IPS-NIHi11 (cell line): ENCODE data around the gene MYO1D.
"Not testable (repeated sequence)": the region's sequence is repeated elsewhere in the genome, so short reads cannot be mapped to it uniquely, and the experiment has no call there.

Experiments used
- DNase-seq: peaks from one replicate; pipeline ENCODE4 v3.0.0; 2012; ENCODE audit warnings: mixed read lengths, low spot score

The MYO1D gene

GRCh38 chr17:32894245-32894644 is 17.3 kb upstream of the MYO1D start:
- DNase-seq, result no peak

DNA sequence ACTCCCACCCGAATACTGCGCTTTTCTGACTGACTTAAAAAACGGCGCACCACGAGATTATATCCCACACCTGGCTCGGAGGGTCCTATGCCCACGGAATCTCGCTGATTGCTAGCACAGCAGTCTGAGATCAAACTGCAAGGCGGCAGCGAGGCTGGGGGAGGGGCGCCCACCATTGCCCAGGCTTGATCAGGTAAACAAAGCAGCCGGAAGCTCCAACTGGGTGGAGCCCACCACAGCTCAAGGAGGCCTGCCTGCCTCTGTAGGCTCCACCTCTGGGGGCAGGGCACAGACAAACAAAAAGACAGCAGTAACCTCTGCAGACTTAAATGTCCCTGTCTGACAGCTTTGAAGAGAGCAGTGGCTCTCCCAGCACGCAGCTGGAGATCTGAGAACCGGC is 10.5 kb upstream of the MYO1D start:
- not testable (repeated sequence) for DNase-seq

DNA sequence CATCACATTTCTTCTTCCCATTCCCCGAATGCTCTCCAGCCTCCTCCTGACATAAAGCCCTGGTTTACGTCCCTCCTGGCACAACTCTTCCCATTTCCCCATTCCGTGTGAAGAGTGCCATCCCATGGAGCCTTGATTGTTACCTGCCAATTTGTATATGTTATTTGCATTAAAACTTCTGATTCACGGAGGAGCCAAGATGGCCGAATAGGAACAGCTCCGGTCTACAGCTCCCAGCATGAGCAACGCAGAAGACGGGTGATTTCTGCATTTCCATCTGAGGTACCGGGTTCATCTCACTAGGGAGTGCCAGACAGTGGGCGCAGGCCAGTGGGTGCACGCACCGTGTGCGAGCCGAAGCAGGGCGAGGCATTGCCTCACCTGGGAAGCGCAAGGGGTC is 10.0 kb upstream of the MYO1D start:
- DNase-seq, result not testable (repeated sequence)

DNA sequence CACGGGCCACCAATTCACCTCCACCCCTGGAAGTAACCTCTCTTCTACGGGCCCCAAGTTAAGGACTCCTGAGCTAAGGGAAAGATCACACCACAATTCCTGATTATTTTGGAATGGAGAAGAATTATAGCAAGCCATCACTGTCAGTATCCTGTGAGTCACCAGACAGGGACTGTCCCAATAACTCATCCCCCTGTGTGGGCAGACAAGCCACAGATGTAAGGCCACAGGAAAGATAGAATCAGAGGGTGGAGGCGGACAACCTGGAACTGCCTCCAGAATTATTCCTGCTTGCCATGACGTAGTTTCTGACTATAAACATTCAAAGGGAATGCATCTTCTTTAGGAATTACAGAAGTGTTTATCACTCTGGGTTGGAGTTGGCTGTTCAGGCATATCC is 5.8 kb upstream of the MYO1D start:
- DNase-seq, result no peak

DNA sequence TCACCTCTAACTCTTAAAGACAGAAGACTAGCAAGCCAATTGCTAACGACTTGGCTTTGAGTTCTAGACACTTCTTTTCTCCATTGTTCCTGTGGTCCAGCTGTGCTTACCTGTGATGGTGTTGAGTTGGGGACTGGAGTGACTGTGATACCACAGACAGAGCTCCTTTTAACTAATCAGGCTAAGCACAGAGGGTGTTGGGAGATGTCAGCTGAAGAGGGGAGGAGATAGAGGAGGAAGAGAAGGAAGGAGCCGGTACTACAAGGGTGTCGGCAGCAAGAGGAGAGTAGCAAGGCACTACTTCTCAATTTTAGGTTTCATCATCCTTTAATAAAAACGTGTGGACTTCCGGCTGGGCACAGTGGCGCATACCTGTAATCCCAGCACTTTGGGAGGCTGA is 5.1 kb upstream of the MYO1D start:
- DNase-seq, result no peak

- DNase-seq, result no peak
Measured at GRCh38 chr17:32880671-32881453, 3.9 kb upstream of the MYO1D start.

DNA sequence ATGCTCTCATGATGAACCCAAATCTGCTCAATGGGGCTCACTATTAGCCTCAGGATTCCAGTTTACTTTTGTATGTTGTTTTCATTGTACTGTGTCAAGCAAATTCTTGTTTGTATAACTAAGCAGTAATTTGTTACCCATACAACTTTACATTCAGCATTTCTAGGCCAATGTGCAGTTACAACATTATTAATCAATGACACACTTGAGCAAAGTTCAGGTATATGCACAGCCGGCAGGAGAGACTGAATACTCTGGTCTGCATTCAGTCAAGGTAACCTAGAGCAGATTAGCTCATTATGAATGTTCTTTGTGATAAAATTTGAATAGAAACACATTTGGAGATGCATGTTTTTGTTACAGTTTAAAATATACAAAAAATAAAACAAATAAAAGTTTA is 2.2 kb upstream of the MYO1D start:
- no peak for DNase-seq

DNA sequence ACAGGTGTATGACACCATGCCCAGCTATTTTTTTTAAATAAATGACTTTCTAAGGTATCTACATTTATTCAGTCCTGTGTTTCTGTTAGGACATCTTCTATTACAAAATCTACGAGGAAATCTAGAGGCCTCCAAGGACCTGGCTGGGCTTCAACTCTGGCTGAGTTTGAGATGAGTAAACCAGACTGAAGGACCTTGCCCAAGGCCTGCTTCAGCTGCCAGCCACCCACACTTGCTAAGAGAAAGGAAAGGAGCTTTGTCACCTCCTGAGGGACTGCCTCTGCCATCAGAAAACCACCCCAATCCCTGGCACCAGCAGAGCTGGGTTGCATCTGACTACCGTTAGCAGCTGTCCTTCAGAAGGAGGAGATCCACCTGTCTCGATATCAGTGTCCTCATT is 1.3 kb upstream of the MYO1D start:
- DNase-seq, result no peak

DNA sequence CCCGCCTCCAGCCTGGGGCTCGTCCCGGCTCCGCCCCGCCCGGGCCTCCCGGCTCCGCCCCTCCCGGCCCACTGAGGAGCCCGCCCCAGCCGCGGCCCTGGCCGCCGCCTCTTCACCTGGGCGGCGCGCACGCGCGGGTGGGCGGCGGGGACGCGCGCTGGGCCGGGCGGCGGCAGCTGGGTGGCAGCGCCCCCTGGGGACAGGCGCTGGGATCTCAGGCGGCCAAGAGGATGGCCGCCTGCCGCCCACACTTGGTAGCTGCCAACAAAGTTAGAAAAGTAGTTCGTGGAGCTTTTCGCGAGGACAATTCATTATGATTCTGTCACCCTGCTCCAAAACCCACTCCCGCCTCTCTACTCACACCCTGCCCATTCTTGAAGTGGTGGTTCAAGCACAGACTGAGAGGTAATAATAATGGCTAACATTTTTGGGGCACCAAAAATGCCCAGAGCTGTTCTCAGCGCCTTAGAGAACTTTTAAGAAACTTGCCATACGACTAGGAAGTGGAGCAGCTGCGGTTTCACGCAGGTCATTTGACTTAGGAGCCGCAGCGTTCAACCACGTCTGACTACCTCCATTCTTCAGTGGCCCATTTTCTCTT is 340 bp upstream of the MYO1D start:
- peak; percentile 95 for DNase-seq

DNA sequence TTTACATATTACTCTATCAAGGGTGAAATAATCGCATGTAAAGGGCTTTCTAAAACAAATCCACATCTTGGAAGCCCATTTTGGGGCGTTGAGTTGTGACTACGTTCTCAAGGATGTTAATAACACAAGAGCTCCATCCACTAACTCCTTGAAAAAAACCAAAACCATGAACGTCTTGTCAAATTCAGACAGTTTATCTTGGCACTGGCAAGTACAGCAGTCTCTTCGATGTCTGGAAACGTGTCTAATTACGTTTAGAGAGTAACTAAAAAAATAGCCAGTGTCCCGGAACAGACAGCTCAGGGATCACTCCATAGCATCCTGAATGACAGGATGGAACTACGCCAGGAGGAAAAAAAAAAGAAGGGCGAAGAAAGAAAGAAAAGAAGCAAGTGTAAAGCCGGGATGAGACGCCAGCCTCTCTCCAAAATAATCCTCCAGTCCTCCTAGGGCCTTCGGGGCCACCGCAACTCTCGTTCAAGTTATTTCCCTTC is 954 bp downstream of the MYO1D start:
- no peak for DNase-seq

- DNase-seq, result no peak
Measured at GRCh38 chr17:32875230-32875917, 1.6 kb downstream of the MYO1D start.

DNA sequence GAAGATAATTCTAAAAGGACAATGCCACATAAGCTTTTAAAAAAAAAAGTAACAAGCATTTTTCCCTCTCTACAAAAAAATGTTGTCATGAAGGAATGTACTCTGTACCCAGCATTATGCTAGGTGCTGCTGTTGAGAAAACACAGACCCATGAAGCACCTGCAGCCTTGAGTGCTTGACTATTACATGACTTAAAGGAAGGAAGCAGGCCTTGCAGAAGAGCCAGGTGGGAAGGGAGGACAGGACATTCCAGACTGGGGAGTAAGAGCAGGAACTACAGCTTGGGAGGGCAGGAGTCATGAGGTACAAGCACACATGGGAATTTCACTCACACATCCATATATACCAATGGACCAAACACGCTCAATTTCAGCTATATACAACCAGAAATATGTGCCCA is 3.8 kb downstream of the MYO1D start:
- no peak for DNase-seq

GRCh38 chr17:32871746-32872145 is 5.2 kb downstream of the MYO1D start:
- no peak for DNase-seq

DNA sequence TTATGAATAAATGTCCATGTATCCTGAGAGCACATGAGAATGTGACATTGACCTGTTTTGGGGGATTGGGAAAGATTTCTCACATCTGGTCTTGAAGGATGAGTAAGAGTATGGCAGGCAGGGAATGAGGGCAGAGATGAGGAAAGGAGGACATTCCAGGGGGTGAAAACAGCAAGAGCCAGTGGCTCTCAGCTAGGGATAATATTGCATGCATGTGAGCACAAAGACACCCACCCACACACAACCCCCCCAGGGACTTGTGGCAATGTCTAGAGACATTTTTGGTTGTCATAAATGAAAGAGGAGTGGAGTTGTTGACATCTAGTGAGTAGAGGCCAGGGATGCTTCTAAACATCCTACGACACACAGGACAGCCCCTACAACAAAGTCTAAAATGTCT is 6.0 kb downstream of the MYO1D start:
- no peak for DNase-seq

DNA sequence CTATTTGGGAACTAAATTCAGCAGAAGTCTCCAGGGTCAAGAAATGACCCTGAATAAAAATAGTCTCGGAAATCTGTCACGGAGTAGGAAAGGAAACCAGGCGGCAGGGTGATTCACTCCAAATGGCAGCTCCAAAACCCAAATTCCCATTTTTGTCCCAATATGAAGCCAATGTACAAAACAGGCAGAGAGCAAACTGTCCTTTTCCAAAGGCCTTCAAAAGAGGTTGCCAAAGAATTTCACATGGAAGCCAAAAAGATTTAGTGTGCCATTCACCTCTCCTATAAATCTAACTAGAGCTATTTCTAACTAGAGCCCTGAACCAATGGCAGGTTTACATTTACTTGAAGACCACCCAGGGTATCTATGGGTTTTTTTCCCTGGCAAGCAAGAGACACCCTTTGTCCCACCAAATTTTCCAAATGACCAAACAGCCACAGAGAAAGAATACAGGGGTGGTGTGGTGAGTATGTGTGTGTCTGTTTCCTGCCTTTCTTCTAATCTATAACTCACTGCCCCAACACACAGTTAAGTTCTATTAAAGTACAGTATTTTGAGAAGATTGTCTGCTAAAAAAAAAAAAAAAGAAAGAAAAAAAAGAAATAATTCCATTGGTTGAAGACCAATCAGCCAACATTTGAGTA is 6.8 kb downstream of the MYO1D start:
- DNase-seq, result no peak

- no peak for DNase-seq
Measured at GRCh38 chr17:32869345-32870026, 7.4 kb downstream of the MYO1D start.

DNA sequence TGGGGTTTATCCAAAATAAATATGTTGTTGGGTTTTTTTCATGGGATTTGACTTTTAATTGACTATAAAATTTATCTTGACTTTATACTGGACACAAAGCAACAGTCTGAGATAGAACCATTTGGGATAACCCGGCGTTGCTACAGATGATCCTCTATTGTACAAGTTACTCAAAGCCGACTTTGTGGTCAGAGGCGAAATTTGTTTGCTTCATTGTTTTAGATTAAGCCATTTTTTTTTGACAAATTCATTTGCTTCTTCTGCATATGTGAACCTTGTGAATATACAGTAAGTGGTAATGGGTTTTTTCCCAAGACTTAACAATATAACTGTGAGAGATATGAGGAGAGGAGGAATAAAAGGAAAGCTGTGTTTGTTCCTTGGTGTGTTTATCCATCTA is 11.8 kb downstream of the MYO1D start:
- no peak for DNase-seq

- DNase-seq, result no peak
Measured at GRCh38 chr17:32863559-32863958, 13.4 kb downstream of the MYO1D start.

- no peak for DNase-seq
Measured at GRCh38 chr17:32862940-32863339, 14.0 kb downstream of the MYO1D start.

DNA sequence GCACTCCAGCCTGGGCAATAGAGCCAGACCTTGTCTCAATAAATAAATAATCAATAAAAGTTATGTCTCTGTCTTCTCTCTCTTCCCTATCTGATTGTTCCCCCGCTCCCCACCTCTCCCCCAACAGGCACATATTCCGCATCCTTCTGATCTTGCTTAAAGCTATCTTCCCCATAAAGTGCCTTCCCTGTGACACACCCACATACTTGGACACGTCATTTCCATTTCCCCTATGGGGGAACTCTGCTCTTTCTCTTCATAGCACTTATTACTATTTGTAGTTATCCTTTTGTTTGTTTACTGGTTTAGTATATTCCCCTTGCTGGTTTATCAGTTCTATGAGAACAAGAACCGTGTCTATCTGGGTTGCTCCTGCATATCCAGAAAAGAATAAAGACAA is 14.9 kb downstream of the MYO1D start:
- DNase-seq, result no peak

GRCh38 chr17:32859857-32860525 is 16.9 kb downstream of the MYO1D start:
- DNase-seq, result no peak

- no peak for DNase-seq
Measured at GRCh38 chr17:32855620-32856019, 21.3 kb downstream of the MYO1D start.
